NCI-H510A (cell line): ENCODE results near the gene STKLD1.
"Not testable (repeated sequence)": the region's sequence is repeated elsewhere in the genome, so short reads cannot be mapped to it uniquely, and the experiment has no call there.

Experiments used
- DNase-seq: peaks from one replicate; lab custom pipeline; 2025; lab: John Stamatoyannopoulos, UW

STKLD1 gene

GRCh38 chr9:133362359-133363044 lies 13.7 kb upstream of the STKLD1 start:
- no peak for DNase-seq

DNA sequence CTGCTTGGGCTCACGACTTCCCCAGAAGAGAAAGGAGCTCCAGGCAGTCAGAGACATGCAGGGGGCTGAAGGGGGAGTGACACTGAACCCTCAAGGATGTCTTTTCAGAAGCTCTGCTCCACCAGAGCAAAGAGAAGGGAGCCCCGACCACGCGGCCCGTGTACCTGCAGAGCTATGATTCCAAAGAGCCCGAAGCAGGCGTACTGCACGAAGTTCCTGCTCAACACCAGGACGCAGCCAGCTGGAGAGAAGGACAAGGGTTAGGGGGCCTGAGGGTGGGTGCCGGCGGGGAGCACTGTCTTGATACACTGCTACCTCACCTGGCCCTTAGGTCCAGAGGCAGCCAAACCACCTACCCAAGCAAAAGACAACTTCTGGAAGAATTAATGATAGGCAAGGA lies 9.7 kb upstream of the STKLD1 start:
- no peak for DNase-seq

GRCh38 chr9:133367221-133367620 lies 8.9 kb upstream of the STKLD1 start:
- DNase-seq: no peak

GRCh38 chr9:133367778-133368177 lies 8.4 kb upstream of the STKLD1 start:
- DNase-seq: no peak

DNA sequence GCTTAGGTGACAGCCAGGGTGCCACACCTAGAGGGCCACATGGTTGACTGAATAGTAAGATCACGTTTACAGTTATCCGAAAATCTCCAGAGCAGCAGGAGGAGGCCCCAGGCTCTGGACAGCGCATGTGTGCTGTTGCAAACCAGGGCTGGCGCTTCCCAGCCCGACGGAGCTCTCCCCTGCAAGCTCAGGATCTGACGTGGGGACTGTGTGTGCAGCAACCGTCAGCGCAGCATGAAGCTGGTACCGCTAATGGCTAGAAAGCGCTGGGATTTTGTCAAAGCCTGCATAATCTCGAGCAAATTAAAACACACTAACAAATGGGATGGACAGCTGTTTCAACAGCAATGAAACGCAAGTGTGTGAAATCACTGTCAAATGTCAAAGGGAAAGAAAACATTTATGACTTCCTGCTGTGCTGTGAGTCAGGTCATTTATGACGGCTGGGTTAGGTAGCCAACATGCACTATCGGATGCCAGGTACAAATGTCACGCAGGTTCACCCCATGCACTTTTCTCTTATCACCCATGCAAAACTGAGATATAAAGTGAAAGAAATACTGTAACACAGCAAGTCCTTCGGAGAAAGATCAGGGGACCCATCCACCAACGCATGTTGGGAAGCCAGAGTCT lies 7.8 kb upstream of the STKLD1 start:
- DNase-seq: no peak

- DNase-seq: no peak
These were observed 6.7 kb upstream of the STKLD1 start for GRCh38 chr9:133369422-133369821.

DNA sequence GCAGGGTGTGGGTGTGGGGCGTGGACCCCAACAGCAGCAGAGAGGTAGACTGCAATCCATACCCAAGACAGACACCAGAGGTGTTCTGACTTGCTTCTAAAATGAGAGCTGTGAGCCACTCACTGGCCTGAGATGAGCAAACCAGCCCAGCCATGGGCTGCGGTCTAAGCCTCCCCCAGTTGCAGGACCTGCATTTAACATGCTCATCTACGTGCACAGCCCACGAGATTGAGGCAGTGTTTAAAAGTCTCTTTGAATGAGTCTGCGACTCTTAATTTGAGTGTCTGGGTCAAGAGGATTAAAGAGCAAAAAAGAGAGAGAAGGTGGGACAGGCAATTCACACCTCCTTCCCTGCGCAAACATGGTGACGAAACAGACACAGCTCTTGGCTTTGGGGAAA lies 6.2 kb upstream of the STKLD1 start:
- no peak for DNase-seq

DNA sequence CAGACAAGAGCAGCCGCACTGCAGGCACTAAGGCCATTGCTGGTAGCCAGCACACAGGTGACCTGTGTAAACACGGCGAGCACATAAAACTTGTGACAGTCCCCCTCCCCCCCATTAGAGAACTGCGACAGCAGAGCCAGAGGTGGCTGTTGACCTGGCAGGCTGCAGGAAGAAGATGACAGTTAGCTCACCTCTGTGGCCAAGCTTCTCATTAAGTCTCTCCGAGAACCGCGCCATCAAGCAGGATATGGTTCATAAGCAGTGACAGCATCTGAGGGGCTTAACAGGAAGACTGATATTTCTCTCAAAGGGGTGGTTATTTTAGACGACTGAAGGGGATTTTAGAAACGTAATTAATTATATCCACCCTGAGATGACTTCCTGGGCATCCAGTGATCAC lies 5.5 kb upstream of the STKLD1 start:
- no peak for DNase-seq

DNA sequence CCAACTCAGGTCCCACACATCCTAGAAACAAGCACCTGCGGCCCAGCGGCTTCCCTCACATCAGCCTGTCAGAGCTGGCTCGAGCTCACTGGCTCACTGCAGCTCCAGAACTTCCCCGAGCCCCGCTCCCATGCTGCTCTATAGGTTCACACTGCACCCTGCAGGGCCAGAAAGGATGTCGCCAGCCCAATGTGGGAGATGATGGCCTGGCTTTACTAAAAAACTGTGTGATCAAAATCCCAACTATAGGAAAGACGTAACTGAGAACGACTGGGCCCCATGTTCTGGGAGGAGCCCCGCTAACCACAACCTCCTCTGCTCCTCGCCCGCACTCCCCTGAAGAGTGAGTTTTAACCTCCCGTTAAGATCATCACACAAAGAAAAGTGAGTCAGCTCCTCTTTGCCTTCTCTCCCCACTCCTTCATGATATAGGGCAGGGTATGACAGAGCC lies 4.9 kb upstream of the STKLD1 start:
- DNase-seq: no peak

GRCh38 chr9:133372144-133372543 lies 4.0 kb upstream of the STKLD1 start:
- DNase-seq: no peak

GRCh38 chr9:133374612-133375115 lies 1.5 kb upstream of the STKLD1 start:
- DNase-seq: no peak

DNA sequence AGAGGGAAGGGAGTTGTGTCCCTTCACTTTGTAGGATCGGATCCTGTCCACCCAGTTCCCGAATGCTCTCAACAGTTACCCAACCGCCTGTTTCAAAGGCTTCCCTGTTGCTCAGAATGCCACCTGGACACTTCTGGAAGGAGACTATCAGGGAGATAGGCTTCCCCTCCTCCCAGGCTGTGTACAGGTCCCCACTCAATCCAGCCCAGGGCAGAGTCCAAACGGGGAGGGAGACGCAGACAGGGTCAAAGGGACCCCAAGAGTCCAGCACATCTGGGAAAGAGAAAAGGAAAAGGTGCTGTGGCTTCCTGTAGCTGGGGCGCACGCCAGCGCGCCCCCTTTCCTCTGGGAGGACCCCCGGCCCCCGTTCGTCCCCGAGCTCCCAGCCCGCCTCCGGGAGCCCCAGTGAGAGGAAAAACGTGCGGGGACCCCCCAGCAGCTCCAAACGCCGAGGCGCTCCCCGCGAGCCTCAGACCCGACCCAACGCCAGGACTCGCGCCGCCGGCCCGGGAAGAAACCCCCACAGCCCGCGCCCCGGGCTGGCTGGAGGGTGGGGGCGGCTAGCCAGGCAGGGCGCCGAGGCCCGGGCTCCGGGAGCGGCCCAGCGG lies 946 bp upstream of the STKLD1 start:
- DNase-seq: no peak

DNA sequence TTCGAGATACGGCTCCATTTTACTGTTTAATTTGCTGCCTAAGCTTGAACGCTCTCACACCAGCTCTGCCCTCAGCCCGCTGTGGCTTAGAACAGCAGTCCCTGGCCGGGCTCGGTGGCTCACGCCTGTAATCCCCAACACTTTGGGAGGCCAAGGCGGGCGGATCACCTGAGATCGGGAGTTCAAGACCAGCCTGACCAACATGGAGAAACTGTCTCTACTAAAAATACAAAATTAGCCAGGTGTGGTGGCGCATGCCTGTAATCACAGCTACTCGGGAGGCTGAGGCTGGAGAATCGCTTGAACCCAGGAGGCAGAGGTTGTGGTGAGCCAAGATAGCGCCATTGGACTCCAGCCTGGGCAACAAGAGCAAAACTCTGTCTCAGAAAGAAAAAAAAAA lies 1.1 kb downstream of the STKLD1 start:
- not testable (repeated sequence) for DNase-seq

DNA sequence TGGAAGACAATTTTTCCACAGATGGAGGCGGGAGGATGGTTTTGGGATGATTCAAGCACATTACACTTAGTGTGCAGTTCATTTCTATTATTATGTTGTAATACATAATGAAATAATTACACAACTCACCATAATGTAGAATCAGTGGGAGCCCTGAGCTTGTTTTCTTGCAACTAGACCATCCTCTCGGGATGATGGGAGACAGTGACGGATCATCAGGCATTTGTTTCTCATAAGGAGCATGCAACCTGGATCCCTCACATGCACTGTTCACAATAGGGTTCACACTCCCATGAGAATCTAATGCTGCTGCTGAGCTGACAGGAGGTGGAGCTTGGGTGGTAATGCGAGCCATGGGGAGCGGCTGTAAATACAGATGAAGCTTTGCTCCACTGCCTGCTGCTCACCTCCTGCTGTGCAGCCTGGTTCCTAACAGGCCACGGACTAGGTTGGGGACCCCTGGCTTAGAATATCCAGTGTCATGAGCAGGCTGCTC lies 1.6 kb downstream of the STKLD1 start:
- DNase-seq: no peak

GRCh38 chr9:133378408-133378962 lies 2.3 kb downstream of the STKLD1 start:
- no peak for DNase-seq

DNA sequence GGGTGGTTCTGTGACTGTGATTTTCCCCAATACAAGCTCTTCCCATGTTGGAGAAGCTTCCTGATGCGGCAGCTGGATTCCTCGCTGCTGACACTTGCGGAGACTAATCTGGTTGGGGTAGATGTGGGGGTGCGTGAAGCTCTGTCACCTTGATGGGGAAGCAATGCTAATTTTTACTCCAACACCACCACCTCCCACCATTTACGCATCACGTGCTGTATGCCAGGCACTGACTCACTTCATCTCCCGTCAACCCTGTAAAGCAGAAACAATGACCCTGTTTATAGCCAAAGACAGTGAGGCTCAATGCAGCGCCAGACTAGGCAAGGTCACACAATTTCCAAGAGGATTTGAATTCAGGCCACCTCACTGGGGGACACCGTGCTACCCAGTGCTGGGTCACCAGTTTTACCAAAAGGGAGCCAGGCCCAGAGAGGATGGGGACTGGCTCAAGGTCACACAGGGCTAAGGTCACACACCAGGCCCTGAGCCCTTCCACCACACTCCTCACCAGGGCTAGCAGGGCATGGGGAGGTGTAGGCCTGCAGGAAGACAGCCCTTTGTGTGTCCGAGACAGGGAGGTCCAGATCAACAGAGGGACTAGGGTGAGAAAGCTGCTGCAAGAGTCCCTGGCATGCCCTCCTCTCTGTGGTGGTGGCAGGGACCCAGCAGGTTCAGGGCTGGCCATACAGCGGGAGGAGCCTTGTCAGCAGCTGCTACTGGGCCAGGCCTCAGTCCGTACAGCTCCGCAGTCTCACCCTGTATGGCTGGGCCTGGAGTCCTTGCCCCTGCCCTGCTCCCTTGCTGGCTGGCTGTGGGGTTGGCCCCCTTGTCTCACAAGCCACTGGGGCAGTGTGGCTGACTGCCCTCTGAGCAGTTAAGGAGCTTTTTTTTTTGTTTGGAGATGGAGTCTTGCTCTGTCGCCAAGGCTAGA lies 3.3 kb downstream of the STKLD1 start:
- DNase-seq: no peak

DNA sequence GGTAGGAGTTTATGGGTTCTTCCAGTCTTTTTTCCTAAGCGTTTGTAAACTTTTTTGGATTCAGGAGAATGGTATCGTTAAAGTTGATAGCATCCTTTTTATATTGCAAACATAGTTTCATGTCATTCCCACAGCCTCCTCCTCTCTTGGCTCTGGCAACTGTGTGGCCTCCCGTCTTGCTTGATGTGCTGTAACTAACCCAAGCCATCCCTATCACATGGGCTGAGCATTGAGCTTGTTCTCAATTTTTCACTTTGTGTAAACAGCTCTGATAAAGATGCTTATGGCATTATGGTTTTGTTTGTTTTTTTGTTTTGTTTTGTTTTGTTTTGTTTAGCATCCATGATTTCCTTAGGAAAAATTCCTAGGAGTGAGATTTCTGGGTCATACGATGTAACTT lies 4.6 kb downstream of the STKLD1 start:
- DNase-seq: no peak

- no peak for DNase-seq
These were observed 6.5 kb downstream of the STKLD1 start for GRCh38 chr9:133382507-133383141.

DNA sequence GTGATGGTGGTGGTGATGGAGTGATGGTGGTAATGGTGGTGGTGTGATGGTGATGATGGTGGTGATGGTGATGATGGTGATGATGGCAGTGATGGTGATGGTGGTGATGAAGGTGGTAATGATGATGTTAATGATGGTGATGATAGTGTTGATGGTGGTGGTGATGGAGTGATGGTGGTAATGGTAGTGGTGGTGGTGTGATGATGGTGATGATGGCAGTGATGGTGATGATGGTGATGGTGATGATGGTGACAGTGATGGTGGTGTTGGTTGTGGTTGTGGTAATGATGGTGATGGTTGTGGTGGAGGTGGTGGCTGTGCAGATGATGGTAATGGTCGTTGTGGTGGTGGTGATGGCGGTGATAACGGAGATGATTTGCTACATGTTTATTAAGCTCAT lies 7.3 kb downstream of the STKLD1 start:
- no peak for DNase-seq

DNA sequence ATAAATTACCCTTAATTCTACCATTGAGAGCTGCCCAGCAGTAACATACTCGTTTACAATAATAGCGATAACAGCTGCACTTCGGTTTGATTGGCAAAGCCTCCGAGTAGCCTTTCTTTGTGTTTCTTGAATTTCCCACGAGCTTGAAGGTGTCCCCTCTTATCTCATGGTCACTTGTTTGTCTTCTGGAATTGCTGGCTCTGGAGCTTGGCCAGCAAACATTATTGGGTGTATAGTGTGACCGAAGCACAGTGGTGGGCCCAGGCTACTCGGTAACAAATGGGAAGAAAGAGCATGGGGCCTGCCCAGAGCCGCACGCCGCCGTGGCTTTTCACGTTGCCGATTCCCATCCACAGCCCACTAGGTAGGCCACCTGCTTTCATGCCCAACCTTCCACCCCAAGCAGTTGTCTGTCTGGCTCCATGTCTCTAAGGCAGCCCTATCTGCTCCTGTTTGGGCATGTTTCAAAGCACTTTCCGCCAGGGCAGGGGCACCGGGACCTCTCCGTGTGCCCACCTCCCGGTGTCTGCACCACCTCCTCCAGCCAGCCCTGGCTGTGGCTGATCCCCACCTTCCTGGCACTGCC lies 8.7 kb downstream of the STKLD1 start:
- DNase-seq: no peak

GRCh38 chr9:133385452-133385851 lies 9.3 kb downstream of the STKLD1 start:
- no peak for DNase-seq
